GM21528 (cell line): ENCODE measurements around the gene LRRC47.
A peak's percentile ranks its signal among the peaks of the same experiment; 100 is the strongest.

Source experiments
- ATAC-seq: cut with Tn5 transposase; IDR thresholded peaks from one replicate; pipeline ENCODE4 v1.9.1; 2021; ENCODE audit warnings: mild to moderate bottlenecking, moderate library complexity; ENCODE audit not compliant: unreplicated experiment, low FRiP score

The LRRC47 gene

DNA sequence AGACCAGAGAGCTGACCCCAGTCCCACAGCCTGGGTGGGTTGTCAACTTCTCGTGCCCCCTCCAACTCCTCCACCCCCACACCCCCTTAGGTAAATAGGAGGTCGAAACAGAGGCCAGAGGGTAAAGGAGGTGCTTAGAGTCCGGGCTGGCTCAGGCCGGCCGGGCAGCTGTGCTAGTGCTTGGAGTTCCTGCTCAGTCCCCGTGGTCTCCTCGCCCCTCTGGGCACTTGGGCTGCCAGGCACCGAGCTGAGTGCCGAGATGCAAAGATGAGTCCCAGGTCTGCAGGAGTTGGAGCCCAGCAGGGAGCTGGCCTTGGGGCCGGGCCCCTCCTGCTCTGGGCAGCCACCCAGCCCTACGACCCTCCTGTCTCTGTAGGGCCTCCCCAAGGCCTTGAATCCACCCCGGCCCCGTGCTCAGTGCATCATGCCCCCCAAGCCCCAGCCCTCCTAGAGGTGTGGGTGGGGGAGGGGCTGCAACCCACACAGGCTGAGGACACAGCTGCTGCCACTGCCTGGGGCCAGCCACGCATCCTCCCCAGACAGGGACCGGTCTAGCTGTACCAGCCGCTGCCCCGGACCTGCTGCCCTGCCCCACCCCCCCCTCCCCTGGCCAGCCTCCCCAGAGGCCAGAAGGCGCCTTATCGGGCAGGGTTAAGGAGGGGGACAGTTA lies 21.9 kb downstream of the LRRC47 start:
- no peak for ATAC-seq

DNA sequence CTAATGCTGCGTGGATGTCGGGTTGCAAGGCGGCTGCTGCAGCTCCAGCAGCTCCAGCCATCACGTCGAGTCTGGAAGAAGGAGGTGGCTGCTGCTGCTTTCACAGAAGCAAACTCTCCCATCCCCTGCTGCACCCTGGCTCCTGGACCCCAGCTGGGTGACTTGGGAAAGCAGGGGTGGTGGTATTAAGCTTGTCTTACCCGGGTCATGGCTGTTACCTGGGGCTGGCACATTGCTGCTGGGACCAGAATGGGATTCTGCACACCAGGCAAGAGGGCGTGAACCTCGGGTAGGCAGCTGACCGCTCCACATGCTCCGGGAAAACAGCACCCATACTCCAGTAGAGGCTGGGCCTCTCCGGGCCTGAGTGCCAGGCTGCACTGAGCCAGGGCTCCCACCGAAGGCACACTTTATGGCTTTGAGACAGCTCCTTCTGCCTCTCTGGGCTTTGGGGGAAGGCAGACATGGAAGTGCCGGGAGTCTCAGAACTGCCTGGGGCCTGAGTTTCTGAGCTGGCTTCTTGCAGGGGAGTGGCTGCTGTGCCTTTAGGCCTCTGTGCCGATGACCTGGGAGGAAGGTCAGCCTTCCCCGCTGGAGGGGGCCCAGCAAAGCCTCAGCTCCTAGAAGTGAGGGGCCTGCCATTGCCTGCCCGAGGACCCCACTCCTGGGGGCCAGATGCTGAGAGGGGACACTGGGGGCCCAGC lies 22.6 kb downstream of the LRRC47 start:
- no peak for ATAC-seq

DNA sequence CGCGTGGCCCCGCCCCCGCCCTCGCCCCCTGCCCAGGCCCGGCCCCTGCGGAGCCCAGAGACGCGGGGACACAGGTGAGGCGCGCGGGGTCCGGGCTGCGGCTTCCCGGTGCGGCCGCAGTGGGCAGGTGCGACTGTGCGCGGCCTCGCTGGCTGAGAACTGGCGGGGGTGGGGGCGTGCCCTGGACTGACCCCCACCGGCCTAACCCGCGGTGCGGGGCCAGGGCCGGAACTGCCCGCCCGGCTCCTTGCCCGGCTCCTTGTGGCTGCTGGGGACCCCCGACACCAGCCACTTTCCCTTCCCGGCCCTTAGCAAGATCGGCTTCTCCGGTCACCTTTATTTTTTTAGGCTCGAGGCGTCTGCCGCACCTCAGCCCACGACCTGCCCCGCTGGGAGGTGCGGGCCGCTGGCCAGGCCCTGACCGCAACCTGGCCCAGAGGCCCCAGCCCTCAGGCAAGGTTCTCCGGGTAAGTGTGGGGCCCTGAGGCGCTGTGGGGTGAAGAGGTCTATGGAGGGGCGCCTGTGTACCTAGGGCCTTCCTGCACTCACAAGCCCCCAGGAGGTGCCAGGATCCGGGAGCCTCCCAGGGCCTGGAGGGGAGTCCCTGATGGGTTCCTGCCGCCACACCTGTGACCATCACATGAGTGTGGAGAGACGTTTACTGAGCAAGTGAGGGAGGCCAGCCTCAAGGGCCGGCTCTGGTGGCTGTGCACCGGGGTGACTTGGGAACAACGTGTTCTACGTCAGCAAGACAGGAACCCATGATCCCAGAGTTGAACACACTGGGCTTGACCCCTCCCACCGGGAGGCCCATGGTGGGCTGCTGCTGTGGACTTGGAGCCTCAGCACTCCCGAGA lies 23.4 kb downstream of the LRRC47 start, which contains the start of gene SMIM1:
TSS of gene SMIM1 (plus strand) at position 35 of the 857 bp plus-strand sequence. CDS start 2,625 bp downstream, outside the sequence.
- ATAC-seq: peak; percentile 10

DNA sequence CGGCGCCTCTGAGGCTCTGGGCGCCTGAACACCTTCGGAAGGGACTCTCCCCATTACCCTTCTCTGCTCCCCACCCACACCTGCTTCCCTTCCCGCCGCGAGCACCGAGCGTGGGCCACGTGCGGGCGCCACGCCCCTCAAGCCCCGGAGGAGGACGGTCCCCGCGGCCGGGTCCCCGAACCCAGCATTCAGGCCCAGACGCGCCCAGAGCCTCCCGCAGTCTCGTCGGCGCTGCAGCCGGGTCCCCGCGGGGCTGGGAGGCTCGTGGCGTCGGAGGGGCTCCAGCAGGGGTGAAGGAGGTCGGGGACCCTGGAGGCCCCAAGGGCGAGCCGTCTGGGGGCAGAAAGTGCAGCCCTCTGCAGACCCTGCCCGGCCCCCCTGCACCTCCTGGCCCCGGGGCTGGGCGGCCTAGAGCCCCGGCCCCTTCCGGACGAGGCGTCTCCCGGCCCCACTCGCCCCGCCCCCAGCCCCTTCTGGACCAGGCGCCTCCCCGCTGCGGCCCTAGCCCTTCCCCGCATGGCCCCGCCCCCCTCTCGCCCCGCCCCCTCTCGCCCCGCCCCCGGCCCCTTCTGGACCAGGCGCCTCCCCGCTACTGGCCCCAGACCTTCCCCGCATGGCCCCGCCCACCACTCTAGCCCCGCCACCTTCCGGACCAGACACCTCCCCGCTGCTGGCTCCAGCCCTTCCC lies 24.1 kb downstream of the LRRC47 start:
- peak; percentile 47 for ATAC-seq

DNA sequence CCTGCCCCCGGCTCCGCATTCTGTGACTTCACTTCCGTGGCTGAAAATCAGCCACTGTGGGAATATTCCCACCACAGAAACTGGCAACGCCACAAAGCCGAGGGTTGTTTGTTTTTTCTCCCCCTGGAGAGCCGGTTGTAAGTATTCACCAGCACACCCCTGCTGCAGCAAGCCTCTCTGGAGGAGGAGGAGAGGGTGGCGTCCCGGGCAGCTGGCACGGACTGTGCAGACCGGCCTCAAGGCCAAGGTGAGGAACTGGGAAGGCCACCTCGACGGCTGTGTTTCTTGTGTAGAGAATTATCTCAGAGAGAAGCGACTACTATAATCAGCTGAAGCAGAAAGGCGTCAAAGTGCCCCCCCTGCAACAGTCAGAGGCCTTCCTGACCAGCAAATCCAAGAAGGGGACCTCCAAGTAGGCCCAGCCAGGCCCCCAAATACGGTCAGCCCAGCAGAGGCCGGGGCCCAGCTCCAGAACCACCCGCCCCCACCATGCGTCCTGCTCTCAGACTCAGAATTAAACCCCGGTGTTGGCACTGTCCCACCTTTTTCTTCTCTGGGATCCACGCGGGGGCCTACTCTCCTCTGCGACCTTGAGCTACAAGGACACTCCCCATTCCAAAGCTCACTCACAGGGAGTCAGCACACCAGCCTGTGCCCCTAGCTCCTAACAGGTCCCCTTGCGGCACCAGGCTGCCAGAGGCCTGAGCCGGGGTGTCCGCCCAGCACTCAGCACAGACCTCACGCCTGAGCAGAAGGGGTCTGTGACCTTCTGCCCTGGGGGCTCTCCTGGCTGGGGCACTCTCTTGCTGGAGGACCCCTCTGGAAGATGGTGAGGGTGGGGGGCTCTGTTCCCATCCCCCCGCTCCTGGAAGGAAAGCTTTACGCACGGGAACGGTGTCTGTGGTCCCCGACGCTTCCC lies 24.9 kb downstream of the LRRC47 start:
- no peak for ATAC-seq

DNA sequence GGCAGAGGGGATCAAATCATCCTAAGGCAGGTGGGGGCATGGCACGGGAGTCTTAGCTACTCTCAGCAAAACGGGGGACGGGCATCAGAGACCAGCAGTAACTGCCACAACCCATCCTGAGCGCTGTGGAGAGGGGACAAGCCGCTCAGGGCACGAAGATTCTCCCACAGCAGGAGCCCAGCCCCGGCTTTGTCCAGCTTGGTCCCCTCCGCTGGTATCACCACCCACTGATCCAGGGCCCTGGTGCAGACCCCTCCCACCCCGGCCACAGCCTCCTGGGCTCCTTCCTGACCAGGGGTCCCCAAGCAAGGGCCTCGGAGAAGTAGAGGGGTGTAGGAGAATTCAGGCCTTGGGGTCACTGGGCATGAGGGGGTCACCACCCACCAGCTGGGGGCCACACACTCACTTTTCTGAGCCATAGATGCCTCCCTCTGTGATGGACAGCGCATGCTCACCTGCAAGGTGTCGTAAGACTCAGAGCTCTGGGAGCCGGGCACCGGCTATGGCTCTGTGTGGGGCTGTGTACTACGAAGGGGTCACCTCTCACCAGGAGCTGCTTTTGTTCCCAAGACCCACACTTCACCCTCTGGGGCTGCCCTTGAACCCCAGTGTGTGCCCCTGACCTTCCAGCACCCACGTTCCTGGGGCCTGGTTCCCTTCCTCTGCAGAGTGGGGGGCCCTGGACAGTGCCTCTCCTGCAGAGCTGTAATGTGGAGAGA lies 26.1 kb downstream of the LRRC47 start:
- ATAC-seq: no peak

DNA sequence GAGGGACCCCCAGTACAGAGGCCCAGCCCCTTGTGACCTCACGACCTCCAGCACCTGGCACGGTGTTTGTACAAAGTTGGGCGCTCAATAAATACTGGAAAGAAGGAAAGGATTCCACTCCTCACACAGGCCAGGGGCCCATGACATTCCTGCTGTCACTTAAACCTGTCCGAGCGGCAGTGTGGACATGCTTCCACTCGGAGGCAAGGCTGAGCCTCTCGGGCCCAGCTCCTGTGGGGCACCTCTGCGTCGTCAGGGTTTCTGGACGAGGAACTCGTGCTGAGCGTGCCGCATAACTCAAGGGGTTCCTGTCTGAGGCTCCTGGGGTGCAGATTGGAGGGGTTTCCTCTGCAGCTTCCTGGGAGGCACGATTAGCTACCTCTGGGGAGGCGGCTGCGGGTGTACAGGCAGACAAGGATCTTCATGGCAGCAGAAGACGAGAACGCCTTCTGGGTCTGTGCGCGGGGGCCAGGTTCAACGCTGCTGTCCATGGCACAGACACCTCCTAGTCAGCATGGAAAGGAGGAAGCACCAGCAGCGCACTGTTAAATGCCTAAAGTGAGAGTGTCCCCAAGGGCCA lies 27.4 kb downstream of the LRRC47 start:
- ATAC-seq: no peak

DNA sequence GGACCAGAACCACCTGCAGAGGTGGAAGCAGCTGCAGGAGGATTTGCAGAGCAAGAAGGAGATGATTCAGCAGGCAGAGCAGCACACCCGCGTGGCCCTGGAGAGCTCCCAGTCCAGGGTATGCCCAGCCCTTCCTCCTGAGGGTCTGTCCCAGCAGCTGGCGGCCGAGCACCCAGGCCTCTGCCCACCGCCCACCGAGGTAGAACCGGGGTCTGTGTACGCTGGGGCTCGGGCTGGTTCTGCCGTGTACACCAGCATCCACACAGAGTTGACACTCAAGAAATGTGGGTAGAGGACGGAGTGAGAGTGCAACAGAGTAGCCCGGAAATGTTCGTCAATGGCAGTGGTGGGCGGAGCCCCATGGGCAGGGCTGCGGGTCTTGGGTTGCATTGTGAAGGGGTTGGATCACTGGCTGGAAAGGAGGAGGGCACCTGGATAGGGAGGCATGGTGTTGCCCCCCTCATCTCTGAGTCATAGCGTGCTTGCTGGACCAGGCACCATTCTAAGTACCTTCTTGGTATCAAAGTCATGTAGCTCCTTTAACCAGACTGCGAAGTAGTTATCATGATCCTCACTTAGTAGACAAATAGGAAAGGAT lies 28.9 kb downstream of the LRRC47 start:
- no peak for ATAC-seq

DNA sequence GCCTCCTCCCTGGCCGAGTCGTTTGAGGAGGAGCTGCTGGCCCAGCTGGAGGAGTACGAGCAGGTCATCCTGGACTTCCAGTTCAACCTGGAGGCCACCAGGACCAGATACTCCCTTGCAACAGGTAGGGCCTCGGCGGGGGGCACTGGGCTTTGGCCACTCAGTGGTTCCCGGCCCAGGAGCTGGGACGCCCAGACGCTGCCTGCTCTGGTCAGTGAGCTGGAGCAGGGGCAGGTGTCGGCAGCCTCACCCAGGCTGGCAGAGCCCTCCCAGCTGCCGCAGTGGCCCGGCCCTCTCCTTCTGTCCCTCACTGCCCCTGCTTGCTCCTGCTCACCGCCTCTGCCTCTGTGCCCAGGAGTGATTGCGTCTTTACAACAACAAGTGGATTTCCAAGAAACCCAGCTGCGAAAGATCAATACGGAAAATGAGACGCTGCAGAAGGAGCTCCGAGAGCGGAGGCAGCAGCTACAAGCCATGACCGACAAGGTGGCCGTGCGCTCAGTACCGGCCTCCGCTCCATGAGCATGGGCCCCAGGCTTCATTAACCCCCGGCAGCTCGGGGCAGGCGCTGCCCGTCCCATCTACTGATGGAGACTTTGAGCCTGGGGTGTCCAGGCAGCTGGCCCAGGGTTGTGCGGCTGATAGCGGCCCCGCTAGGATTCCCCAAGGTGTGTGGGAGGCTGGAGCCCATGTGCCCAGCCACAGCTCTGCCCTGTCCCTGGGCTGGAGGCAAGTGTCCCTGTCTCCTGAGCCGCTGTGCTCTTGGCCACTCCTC lies 32.8 kb downstream of the LRRC47 start:
- no peak for ATAC-seq

DNA sequence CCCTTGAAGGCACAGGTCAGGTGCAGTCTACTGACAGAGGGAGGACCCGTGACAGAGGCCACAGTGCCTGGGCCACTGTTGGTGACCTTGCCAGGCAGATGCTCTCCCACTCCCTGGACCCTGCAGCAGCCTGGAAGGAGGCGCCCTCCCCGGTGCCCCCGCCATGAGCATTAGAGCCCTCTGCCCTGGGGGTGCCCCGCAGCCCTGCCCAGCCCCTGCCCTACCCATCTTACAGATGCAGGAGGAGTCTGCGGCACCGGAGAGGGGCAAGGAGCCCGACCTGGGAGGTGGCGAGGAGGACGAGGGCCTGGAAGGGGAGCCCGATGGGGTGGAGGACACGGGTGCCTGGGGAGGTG lies 33.4 kb downstream of the LRRC47 start:
- no peak for ATAC-seq

DNA sequence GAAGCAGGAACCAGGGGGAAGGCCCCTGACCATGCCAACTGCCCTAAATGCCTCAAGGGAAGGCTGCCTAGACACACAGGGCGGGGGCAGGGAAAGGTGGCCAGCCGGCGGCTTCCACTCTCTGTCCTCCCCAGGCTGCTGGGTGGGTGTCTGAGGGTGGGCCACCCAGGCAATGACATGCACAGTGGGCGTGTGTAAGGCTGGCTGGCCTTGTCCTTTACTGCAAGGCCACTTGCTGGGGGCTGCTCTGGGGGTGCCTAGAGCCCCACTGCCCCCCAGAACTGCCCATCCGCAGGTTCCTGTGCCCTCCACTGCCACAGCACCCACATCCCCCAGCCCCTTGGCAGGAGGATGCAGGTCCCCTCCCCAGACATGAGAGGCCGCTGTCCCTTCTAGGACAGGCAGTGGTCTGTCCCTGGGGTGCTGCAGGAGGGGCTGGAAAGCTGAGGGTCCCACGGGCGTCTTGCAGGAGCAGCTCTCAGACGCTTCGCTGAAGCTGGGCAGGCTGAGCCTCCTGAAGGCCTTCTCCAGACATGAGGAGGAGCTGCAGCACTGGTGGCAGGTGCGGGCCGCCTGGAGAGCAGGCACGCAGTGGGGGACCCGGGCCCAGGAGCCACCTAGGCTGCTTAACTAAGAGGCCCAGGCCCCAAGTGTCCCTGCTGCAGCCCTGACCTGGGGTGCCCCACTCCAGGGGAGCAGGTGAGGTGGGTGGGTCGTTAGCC lies 34.0 kb downstream of the LRRC47 start:
- ATAC-seq: no peak

DNA sequence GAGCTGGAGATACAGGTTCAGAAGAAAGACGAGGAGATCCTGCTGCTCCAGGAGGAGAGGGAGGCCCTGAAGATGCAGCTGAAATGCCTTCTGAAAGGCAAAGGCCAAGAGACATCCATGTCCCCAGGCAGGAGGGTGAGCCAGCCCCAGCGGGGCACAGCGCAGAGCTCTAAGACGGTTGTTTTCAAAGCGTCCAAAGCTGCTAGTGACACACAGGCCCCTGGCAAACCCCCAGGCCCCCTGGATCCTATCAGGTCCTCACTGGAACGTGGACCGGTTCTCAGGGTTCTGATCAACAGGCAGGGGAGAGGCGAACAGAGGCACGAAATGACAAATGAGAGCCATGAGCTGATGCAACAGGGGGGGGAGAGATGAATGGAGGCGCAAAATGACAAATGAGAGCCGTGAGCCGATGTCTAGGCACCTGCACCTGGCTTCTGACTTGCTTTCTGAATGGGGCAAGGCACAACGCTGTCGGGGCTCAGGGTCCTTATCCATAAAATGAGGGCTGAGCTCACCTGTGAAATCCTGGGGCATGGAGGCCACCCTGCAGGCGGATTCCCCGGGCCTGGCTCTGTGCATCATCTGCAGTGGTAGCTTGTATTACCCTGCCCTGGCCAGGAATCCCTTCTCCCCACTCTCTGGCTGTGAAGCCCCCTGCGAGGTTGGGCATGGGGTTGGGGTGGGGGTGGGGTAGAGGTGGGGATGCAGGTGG lies 34.8 kb downstream of the LRRC47 start:
- ATAC-seq: no peak

DNA sequence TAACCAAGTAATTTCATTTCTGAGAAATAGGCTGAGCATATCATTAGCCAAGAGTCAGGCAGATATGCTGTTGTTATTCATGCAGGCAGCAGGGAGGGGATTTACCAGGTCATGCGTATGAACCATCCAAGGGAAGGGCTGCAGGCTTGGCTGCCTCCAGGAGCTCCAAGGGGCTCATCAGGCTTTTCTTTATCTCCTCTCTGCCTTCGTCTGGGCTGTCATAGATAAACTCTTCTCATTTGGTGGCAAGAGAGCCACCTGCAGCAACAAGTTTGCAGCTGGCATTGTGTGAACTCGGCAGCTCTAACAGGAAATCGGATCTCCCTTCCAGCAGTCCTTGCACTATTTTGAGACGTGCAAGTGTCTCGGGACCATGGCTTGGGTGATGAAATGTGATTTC lies 36.5 kb downstream of the LRRC47 start:
- ATAC-seq: no peak

DNA sequence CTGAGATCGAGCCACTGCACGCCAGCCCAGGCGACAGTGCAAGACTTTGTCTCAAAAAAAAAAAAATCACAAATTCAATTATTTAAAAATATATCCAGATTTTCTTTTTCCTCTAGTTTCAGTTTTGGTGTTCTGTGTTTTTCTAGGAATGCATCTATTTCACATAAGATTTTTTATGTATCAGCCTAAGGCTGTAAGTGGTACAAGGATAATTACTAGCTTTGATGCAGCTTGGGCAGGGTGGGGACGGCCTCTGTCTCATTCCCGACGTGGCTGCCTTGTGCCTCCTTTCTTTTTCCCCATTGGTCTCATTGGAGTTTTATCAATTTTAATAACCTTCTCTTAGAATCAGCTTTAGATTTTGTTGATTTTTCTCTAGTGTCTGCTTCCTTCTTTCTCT lies 37.1 kb downstream of the LRRC47 start:
- no peak for ATAC-seq

DNA sequence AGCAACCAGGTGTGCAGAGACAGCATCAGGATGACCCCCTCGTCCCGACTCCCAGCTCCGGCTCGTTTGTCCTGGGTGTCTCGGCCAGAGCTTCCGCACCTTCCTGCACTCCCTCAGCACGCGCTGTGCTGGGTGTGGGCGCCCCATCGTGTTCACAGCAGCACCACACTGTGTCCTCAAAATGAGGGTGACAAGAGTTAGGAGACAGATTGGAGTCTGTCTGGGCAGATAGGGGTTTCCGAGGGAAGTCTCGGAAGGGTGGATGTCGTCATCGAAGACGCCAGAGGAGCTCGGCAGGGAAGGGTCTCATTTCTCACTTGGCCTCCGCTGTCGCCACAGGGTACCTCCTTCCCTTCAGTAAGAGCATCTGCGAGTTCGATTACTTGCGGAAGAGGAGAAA lies 39.9 kb downstream of the LRRC47 start:
- no peak for ATAC-seq

DNA sequence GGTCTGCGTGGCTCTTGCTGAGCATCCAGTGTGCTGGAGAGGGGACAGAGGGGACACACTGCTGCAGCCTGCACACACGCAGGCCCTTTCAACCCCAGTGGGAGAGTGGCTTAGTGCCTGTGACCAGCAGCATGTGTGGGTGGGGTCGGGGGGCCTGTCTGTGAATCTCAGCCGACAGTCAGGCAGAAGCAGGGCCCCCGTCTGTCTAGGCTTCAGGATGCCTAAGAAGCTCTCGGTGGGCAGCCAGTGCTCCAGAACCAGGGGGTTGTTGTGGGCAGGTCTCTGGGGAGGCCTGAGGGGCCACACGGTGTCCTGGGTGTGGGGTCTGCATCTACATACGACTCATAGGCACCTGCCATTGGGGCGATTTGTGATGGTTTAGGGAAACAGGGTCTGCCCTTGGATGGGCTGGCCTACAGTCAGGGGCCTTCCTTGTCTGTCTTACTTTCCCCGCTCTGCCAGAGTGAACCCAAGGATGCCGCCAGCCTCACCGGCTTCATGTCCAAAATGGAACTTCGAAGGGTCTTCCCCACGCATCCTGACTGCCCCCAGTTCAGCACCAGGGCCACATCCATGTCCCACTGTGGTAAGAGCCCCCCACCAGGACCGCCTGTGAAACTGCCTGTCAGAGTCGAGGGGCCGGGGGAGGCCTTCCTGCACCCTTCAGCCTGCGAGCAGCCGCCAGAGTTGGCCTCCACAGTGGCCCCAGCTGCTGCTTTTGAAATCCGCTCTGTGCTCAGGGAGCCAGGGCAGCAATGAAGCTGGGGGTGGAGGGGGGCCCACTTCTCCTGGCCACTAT lies 42.4 kb downstream of the LRRC47 start:
- no peak for ATAC-seq
